Right lobe of liver (tissue), 4 donors: ENCODE measurements around the gene RAF1.

Experiments used
- CTCF ChIP-seq, 4 donors: fragments of 200-600 bp in 3 of 4; fragments of 450-650 bp in 1 of 4; IDR thresholded peaks; one replicate each; pipeline versions ENCODE4 v1.5.1 to v1.8.0; 2016 to 2022; ENCODE audit warnings: antibody characterized with exemption in 4 of 4, mild to moderate bottlenecking in 2 of 4
- POLR2A ChIP-seq: fragments of 450-650 bp; IDR thresholded peaks from one replicate; pipeline ENCODE4 v1.6.1; 2017; ENCODE audit warnings: antibody characterized with exemption, mild to moderate bottlenecking
- donor health status: DM: no; HTN: no; CAD: no.
- donor health status: DM: no; HTN: no; CAD: no.
- donor health status: DM: no; HTN: yes; CAD: no.

- TF ChIP-seq CTCF (IDR thresholded peaks at IDR 0.05) (no peak), POLR2A (no peak)
These were observed 20.2 kb downstream of the RAF1 start for GRCh38 chr3:12643724-12644123.
